Pericardium fibroblast (primary cell): ENCODE measurements around the gene SNAPC1. TPM values are rescaled to one million over a fixed set of nuclear protein-coding genes. Genes with fewer than 3 reads are reported as not detected.

ENCODE experiments used
- total RNA-seq: library from RNA; depleted of rRNA; stranded (reverse); fragments of >200 nt; gene quantifications from 2 replicates; pipeline ENCODE4 v1.2.3, GENCODE V29; 2015

The SNAPC1 gene
- 6.3 and 7.9 TPM in 2 replicates for total RNA-seq

GRCh38 chr14:61761959-61762786, at the start of gene SNAPC1:
SNAPC1 (plus strand) TSS chr14:61762420; CDS start chr14:61762461, 41 bp downstream.

DNA sequence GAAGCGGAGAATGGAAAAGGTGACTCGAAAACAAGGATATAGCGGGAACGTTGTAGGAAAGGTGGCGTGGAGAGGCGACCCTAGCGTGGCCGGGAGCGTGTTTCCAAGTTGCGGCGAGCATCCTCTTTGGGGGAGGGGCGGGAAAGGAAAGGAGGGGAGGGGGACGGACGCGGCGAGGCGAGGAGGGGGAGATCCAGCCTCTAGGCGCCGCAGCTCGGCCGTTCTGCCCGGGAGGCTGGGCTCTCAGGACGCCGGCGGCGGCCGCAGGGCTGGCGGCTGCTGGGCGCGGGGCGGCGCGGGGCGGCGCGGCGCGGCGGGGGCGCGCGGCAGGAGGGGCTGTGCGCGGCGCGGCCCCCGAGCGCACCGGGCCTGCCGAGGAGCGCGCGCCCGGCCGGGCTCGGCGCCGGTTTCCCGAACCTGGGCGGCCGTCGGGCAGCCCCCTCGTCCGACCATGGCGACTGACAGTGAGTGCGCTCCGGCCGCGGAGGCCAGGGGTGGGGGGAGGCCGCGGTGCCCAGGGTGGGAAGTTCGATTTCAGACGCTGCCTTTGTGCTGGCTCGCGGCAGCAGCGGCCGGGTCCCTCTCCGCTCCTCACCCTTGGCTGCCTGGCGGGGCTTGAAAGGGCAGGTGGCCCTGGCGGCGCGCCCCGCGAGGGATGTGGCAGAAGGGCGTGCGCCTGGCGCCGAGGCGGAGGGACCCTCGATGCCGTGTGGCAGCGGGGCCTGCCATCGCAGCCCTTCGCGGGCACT, 50.3 kb downstream of the SNAPC1 start, which contains the start of gene SYT16:
Gene SYT16 (plus strand): TSS at position 357 of the 749 bp plus-strand sequence.

Other genes with a start within 250 kb of the SNAPC1 start
- 359 and 717 TPM in 2 replicates for gene HIF1A, start 66.9 kb upstream of the SNAPC1 start, total RNA-seq
- 0.17 and 0.23 TPM in 2 replicates for gene SYT16, start 50.3 kb downstream of the SNAPC1 start, total RNA-seq